HepG2 (cell line): ENCODE measurements around the gene RBM12. TPM values are rescaled to one million over a fixed set of nuclear protein-coding genes. Genes with fewer than 3 reads are reported as not detected.

ENCODE experiments used
- HIVEP1 ChIP-seq: sonication (generic); formaldehyde crosslinking; IDR thresholded peaks from 2 replicates; pipeline ENCODE4 v1.4.0; 2020; ENCODE audit warnings: mild to moderate bottlenecking, missing genetic modification reagents
- IRX3 ChIP-seq: sonication (generic); formaldehyde crosslinking; IDR thresholded peaks from 2 replicates; pipeline ENCODE4 v1.8.1; 2023; ENCODE audit warnings: mild to moderate bottlenecking, low read depth, missing genetic modification reagents, borderline replicate concordance
- KDM3A ChIP-seq: IDR thresholded peaks from 2 replicates; pipeline ENCODE4 v1.6.1; 2018; ENCODE audit warnings: low read depth, missing compliant biosample characterization
- MIER3 ChIP-seq: IDR thresholded peaks from 2 replicates; pipeline ENCODE4 v1.6.1; 2016; ENCODE audit warnings: missing compliant biosample characterization, borderline replicate concordance
- RCOR2 ChIP-seq: IDR thresholded peaks from 2 replicates; pipeline ENCODE4 v1.6.1; 2016; ENCODE audit warnings: missing biosample characterization, missing genetic modification reagents
- RELA ChIP-seq: sonication (generic); formaldehyde crosslinking; IDR thresholded peaks from 2 replicates; pipeline ENCODE4 v1.4.0; 2020; ENCODE audit warnings: missing genetic modification reagents
- SALL1 ChIP-seq: sonication (generic); formaldehyde crosslinking; IDR thresholded peaks from 2 replicates; pipeline ENCODE4 v1.8.0; 2022; ENCODE audit warnings: mild to moderate bottlenecking, missing genetic modification reagents
- SMAD9 ChIP-seq: sonication (generic); formaldehyde crosslinking; IDR thresholded peaks from 2 replicates; pipeline ENCODE4 v1.5.1; 2020; ENCODE audit warnings: mild to moderate bottlenecking, missing genetic modification reagents
- ZNF263 ChIP-seq: sonication (generic); formaldehyde crosslinking; IDR thresholded peaks from 2 replicates; pipeline ENCODE4 v1.4.0; 2020; ENCODE audit warnings: missing genetic modification reagents
- ZNF331 ChIP-seq: sonication (generic); formaldehyde crosslinking; IDR thresholded peaks from 2 replicates; pipeline ENCODE4 v1.4.0; 2020; ENCODE audit warnings: missing genetic modification reagents
- ZNF333 ChIP-seq: sonication (generic); formaldehyde crosslinking; IDR thresholded peaks from 2 replicates; pipeline ENCODE4 v1.4.0; 2020; ENCODE audit warnings: mild to moderate bottlenecking, missing genetic modification reagents, borderline replicate concordance
- ZNF33B ChIP-seq: sonication (generic); formaldehyde crosslinking; IDR thresholded peaks from 2 replicates; pipeline ENCODE4 v1.5.1; 2020; ENCODE audit warnings: mild to moderate bottlenecking, missing genetic modification reagents
- ZNF589 ChIP-seq: sonication (generic); formaldehyde crosslinking; conservative IDR thresholded peaks from 2 replicates; pipeline ENCODE4 v1.8.0; 2022; ENCODE audit warnings: mild to moderate bottlenecking, moderate library complexity, missing genetic modification reagents
- ZNF629 ChIP-seq: sonication (generic); formaldehyde crosslinking; conservative IDR thresholded peaks from 2 replicates; pipeline ENCODE4 v1.5.0; 2020; ENCODE audit warnings: missing genetic modification reagents
- ZNF737 ChIP-seq: sonication (generic); formaldehyde crosslinking; IDR thresholded peaks from 2 replicates; pipeline ENCODE4 v1.5.0; 2020; ENCODE audit warnings: missing genetic modification reagents, mild to moderate bottlenecking, borderline replicate concordance
- ZNF816 ChIP-seq: sonication (generic); formaldehyde crosslinking; IDR thresholded peaks from 2 replicates; pipeline ENCODE4 v1.8.0; 2022; ENCODE audit warnings: missing genetic modification reagents, mild to moderate bottlenecking, borderline replicate concordance
- polyA plus RNA-seq, 8 experiments: library from polyadenylated mRNA; depleted of rRNA in 3 of 8; stranded (reverse) in 7 of 8; unstranded in 1 of 8; fragments of >200 nt; fragmentation: Illumina TruSeq in 4 of 8; extraction: Trizol in 4 of 8; gene quantifications; 2 replicates each; pipeline versions ENCODE4 v1.2.1 to v1.2.3, GENCODE V29; 2011 to 2016; ENCODE audit warnings: low read depth in 4 of 8, missing spikeins in 1 of 8, mixed read lengths in 1 of 8; ENCODE audit not compliant: insufficient read depth in 1 of 8
- total RNA-seq, 5 experiments: library from RNA; depleted of rRNA; stranded (reverse); fragments of >200 nt; fragmentation: Illumina TruSeq; extraction: Trizol; gene quantifications; 2 replicates each; pipeline ENCODE4 v1.2.3, GENCODE V29; 2016; ENCODE audit warnings: low read depth in 1 of 5
- TF ChIP-seq, protein P1 (sequence below): sonication (generic); formaldehyde crosslinking; IDR thresholded peaks from 2 replicates; pipeline ENCODE4 v1.4.0; 2020; ENCODE audit warnings: missing genetic modification reagents, borderline replicate concordance
- TF ChIP-seq, protein P2 (sequence below), 2 experiments: sonication (generic) in 1 of 2; formaldehyde crosslinking in 1 of 2; IDR thresholded peaks; 2 replicates each; pipeline versions ENCODE4 v1.5.1 to v1.6.1; 2011 to 2020; ENCODE audit warnings: borderline replicate concordance in 1 of 2, low read depth in 1 of 2, low read length in 1 of 2, mild to moderate bottlenecking in 1 of 2, missing genetic modification reagents in 1 of 2, moderate library complexity in 1 of 2
- TF ChIP-seq, protein P3 (sequence below): sonication (generic); formaldehyde crosslinking; IDR thresholded peaks from 2 replicates; pipeline ENCODE4 v1.4.0; 2020; ENCODE audit warnings: low read depth, mild to moderate bottlenecking, missing genetic modification reagents
- TF ChIP-seq, protein P4 (sequence below): sonication (generic); formaldehyde crosslinking; IDR thresholded peaks from 2 replicates; pipeline ENCODE4 v1.4.0; 2020; ENCODE audit warnings: missing genetic modification reagents

Gene RBM12
- total and polyA plus RNA-seq, 2 of the 13 experiments (the other 11 are each of a cell fraction or from before 2014, with no cell fraction given): 97.9 to 104 TPM

DNA sequence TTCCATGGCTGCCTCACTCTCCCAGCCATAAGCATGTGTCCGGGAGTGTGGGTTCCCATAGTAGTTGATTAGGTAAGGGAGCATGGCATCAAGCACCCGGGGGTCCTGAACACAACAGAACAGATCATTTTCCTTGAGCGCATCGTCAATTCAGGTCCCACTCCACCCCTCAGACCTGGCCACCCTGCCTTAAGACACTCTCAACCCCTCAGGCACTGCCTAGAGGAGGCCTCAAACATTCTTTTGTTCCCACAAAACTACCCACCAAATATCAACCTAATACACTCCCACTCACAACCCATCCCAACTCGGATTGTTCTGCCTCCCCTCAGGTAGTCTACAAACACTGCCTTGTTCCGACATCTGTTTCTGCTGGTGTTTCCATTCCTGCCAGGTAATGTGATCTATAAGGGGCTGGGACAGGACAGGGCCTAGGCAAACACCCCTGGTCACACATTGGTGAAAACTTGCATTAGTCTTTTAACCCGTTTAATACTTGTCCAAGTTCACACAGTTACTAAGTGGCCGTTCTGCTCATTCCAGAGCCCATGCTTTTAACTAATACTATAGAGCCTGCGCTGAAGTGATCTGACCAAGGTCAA, 33.1 kb upstream of the RBM12 start (continued):
- TF ChIP-seq, protein P1, sequence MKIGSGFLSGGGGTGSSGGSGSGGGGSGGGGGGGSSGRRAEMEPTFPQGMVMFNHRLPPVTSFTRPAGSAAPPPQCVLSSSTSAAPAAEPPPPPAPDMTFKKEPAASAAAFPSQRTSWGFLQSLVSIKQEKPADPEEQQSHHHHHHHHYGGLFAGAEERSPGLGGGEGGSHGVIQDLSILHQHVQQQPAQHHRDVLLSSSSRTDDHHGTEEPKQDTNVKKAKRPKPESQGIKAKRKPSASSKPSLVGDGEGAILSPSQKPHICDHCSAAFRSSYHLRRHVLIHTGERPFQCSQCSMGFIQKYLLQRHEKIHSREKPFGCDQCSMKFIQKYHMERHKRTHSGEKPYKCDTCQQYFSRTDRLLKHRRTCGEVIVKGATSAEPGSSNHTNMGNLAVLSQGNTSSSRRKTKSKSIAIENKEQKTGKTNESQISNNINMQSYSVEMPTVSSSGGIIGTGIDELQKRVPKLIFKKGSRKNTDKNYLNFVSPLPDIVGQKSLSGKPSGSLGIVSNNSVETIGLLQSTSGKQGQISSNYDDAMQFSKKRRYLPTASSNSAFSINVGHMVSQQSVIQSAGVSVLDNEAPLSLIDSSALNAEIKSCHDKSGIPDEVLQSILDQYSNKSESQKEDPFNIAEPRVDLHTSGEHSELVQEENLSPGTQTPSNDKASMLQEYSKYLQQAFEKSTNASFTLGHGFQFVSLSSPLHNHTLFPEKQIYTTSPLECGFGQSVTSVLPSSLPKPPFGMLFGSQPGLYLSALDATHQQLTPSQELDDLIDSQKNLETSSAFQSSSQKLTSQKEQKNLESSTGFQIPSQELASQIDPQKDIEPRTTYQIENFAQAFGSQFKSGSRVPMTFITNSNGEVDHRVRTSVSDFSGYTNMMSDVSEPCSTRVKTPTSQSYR: no peak
- TF ChIP-seq IRX3 (no peak), RELA (CRISPR knock-in tag) (no peak), RCOR2 (CRISPR knock-in tag) (no peak), ZNF737 (CRISPR knock-in tag) (0 out of 2 replicates have a peak, but pooled peaks have one; percentile 74), ZNF816 (CRISPR knock-in tag) (no peak), MIER3 (0 out of 2 replicates have a peak, but pooled peaks have one; percentile 24), SMAD9 (CRISPR knock-in tag) (no peak), ZNF263 (CRISPR knock-in tag) (no peak), ZNF333 (CRISPR knock-in tag) (peak; percentile 82; the same call in 1 of the 2 replicates), ZNF589 (CRISPR knock-in tag) (no peak), ZNF629 (CRISPR knock-in tag) (no peak), HIVEP1 (CRISPR knock-in tag) (peak; percentile 81), KDM3A (CRISPR knock-in tag) (no peak), SALL1 (CRISPR knock-in tag) (no peak; the same call in 1 of the 2 replicates), ZNF331 (CRISPR knock-in tag) (no peak; the same call in 1 of the 2 replicates), ZNF33B (CRISPR knock-in tag) (peak; percentile 67; the same call in 1 of the 2 replicates)
- TF ChIP-seq, protein P2, sequence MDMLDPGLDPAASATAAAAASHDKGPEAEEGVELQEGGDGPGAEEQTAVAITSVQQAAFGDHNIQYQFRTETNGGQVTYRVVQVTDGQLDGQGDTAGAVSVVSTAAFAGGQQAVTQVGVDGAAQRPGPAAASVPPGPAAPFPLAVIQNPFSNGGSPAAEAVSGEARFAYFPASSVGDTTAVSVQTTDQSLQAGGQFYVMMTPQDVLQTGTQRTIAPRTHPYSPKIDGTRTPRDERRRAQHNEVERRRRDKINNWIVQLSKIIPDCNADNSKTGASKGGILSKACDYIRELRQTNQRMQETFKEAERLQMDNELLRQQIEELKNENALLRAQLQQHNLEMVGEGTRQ (IDR thresholded peaks at IDR 0.05; ENCODE audit: low read depth, low read length): no peak
- TF ChIP-seq, protein P2 (CRISPR knock-in tag; IDR thresholded peaks at IDR 0.05; ENCODE audit: borderline replicate concordance): no peak
- TF ChIP-seq, protein P3, sequence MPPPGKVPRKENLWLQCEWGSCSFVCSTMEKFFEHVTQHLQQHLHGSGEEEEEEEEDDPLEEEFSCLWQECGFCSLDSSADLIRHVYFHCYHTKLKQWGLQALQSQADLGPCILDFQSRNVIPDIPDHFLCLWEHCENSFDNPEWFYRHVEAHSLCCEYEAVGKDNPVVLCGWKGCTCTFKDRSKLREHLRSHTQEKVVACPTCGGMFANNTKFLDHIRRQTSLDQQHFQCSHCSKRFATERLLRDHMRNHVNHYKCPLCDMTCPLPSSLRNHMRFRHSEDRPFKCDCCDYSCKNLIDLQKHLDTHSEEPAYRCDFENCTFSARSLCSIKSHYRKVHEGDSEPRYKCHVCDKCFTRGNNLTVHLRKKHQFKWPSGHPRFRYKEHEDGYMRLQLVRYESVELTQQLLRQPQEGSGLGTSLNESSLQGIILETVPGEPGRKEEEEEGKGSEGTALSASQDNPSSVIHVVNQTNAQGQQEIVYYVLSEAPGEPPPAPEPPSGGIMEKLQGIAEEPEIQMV (CRISPR knock-in tag): no peak
- TF ChIP-seq, protein P4, sequence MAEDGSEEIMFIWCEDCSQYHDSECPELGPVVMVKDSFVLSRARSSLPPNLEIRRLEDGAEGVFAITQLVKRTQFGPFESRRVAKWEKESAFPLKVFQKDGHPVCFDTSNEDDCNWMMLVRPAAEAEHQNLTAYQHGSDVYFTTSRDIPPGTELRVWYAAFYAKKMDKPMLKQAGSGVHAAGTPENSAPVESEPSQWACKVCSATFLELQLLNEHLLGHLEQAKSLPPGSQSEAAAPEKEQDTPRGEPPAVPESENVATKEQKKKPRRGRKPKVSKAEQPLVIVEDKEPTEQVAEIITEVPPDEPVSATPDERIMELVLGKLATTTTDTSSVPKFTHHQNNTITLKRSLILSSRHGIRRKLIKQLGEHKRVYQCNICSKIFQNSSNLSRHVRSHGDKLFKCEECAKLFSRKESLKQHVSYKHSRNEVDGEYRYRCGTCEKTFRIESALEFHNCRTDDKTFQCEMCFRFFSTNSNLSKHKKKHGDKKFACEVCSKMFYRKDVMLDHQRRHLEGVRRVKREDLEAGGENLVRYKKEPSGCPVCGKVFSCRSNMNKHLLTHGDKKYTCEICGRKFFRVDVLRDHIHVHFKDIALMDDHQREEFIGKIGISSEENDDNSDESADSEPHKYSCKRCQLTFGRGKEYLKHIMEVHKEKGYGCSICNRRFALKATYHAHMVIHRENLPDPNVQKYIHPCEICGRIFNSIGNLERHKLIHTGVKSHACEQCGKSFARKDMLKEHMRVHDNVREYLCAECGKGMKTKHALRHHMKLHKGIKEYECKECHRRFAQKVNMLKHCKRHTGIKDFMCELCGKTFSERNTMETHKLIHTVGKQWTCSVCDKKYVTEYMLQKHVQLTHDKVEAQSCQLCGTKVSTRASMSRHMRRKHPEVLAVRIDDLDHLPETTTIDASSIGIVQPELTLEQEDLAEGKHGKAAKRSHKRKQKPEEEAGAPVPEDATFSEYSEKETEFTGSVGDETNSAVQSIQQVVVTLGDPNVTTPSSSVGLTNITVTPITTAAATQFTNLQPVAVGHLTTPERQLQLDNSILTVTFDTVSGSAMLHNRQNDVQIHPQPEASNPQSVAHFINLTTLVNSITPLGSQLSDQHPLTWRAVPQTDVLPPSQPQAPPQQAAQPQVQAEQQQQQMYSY: no peak
